Parathyroid adenoma (tissue), 2 donors: ENCODE results near the gene UCK1.
A peak's percentile ranks its signal among the peaks of the same experiment; 100 is the strongest.
"Not testable (repeated sequence)": the region's sequence is repeated elsewhere in the genome, so short reads cannot be mapped to it uniquely, and the experiment has no call there.

Source experiments
- H2AFZ ChIP-seq: fragments of 300-600 bp; sonication (generic); one replicate; pipeline ENCODE4 v1.7.0; 2017; ENCODE audit warnings: antibody characterized with exemption, mild to moderate bottlenecking
- H3K27ac ChIP-seq: fragments of 300-600 bp; sonication (generic); one replicate; pipeline ENCODE4 v1.7.0; 2017
- H3K27me3 ChIP-seq: fragments of 300-600 bp; sonication (generic); one replicate; pipeline ENCODE4 v1.7.0; 2017; ENCODE audit warnings: low read length; ENCODE audit not compliant: control insufficient read depth, insufficient read depth
- H3K36me3 ChIP-seq: fragments of 300-600 bp; sonication (generic); one replicate; pipeline ENCODE4 v1.7.0; 2017; ENCODE audit warnings: low read length; ENCODE audit not compliant: control insufficient read depth, insufficient read depth
- H3K4me1 ChIP-seq: fragments of 300-600 bp; sonication (generic); one replicate; pipeline ENCODE4 v1.7.0; 2017; ENCODE audit warnings: control low read depth
- H3K4me2 ChIP-seq: fragments of 300-600 bp; sonication (generic); one replicate; pipeline ENCODE4 v1.7.0; 2017; ENCODE audit warnings: low read length
- H3K4me3 ChIP-seq: fragments of 300-600 bp; sonication (generic); one replicate; pipeline ENCODE4 v1.7.0; 2017; ENCODE audit warnings: low read depth, low read length
- H3K79me2 ChIP-seq: fragments of 300-600 bp; sonication (generic); one replicate; pipeline ENCODE4 v1.7.0; 2017; ENCODE audit warnings: control low read depth
- H3K9ac ChIP-seq: fragments of 300-600 bp; sonication (generic); one replicate; pipeline ENCODE4 v1.7.0; 2017; ENCODE audit warnings: mild to moderate bottlenecking
- H3K9me3 ChIP-seq: fragments of 300-600 bp; sonication (generic); one replicate; pipeline ENCODE4 v1.7.0; 2017; ENCODE audit warnings: low read length; ENCODE audit not compliant: control insufficient read depth
- CTCF ChIP-seq: fragments of 300-600 bp; sonication (generic); IDR thresholded peaks from one replicate; pipeline ENCODE4 v1.7.0; 2017; ENCODE audit warnings: antibody characterized with exemption, mild to moderate bottlenecking
- donor health status: primary hyperparathyroidism.

The UCK1 gene

DNA sequence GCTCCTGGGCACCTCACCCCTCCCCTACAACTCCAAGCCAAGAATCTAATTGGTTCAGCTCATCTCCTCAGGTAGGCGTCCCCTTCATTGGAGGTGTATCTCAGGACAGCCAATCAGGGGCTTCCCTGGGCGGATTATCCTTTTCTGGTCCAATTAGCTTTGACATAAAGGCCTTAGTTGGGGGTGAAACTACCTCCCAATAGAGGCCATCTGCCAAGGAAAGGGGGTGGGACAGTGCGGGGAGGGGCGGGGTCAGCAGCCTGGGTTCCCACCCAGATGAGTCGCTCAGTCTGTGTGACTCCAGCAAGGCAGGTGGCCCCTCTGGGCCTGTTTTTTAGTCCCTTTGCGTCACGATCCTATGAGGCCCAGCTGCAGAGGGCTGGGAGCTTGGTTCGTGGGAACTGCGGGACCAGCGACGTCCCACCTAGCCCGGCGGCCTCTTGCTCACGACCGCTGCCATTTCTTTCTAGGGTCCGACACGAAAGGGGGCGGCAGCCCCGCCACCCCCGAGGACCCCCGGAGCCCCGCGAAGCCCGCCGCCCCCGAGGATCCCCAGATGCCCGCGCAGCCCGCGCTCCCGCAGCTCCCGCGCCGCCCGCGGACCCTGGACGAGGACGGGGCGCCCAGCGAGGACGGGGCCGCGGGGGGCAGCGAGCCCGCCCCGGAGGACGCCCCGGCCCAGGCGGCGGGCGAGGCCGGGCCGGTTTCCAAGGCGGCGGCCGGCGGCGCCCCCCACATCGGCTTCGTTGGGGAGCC, 23.2 kb upstream of the UCK1 start:
- TF ChIP-seq CTCF: no peak
- H3K4me2 ChIP-seq: no peak overlapping the region
- no peak overlapping the region for H3K9ac ChIP-seq
- H3K9me3 ChIP-seq: no peaks in the 10 kb centered on the region
- no peak overlapping the region for H3K27ac ChIP-seq
- H3K79me2 ChIP-seq: no peaks in the 10 kb centered on the region
- H3K4me1 ChIP-seq: no peaks in the 10 kb centered on the region
- no peak overlapping the region for H3K4me3 ChIP-seq
- no peak overlapping the region for H2AFZ ChIP-seq
- H3K36me3 ChIP-seq: no peaks in the 10 kb centered on the region
- no peaks in the 10 kb centered on the region for H3K27me3 ChIP-seq

DNA sequence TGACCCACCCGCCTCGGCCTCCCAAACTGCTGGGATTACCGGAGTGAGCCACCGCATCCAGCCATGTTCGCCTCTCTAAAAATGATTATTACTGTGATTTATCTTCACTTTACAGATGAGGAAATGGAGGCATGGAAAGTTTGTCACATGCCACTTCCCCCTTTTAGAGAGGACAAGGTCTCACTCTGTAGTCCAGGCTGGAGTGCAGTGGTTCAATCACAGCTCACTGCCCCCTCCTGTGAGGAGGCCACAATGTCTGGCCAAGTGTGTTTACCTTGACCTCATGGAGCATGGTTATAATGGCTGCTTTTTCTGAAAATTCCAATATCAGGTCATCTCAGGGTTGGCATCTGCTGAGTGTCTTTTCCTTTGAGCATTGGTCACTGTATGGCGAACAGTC, 21.0 kb upstream of the UCK1 start:
- Histone ChIP-seq H3K27me3 (no peaks in the 10 kb centered on the region), H2AFZ (no peak overlapping the region), H3K4me1 (no peaks in the 10 kb centered on the region), H3K27ac (no peak overlapping the region), H3K4me2 (no peak overlapping the region), H3K9ac (no peak overlapping the region), H3K9me3 (no peaks in the 10 kb centered on the region), H3K79me2 (no peaks in the 10 kb centered on the region), H3K36me3 (no peaks in the 10 kb centered on the region), H3K4me3 (no peak overlapping the region)
- no peak for TF ChIP-seq CTCF

- H2AFZ ChIP-seq, H3K36me3 ChIP-seq, H3K4me1 ChIP-seq, H3K4me3 ChIP-seq, H3K4me2 ChIP-seq, H3K79me2 ChIP-seq, H3K27me3 ChIP-seq, H3K9me3 ChIP-seq, H3K27ac ChIP-seq, H3K9ac ChIP-seq: not testable (repeated sequence)
These were observed 19.4 kb upstream of the UCK1 start for GRCh38 chr9:131550465-131550864.

- H3K4me1 ChIP-seq, H3K4me2 ChIP-seq, H2AFZ ChIP-seq, H3K79me2 ChIP-seq, H3K9ac ChIP-seq, H3K9me3 ChIP-seq, H3K36me3 ChIP-seq, H3K27ac ChIP-seq, H3K4me3 ChIP-seq, H3K27me3 ChIP-seq: not testable (repeated sequence)
These were observed 18.1 kb upstream of the UCK1 start for GRCh38 chr9:131549186-131549585.

DNA sequence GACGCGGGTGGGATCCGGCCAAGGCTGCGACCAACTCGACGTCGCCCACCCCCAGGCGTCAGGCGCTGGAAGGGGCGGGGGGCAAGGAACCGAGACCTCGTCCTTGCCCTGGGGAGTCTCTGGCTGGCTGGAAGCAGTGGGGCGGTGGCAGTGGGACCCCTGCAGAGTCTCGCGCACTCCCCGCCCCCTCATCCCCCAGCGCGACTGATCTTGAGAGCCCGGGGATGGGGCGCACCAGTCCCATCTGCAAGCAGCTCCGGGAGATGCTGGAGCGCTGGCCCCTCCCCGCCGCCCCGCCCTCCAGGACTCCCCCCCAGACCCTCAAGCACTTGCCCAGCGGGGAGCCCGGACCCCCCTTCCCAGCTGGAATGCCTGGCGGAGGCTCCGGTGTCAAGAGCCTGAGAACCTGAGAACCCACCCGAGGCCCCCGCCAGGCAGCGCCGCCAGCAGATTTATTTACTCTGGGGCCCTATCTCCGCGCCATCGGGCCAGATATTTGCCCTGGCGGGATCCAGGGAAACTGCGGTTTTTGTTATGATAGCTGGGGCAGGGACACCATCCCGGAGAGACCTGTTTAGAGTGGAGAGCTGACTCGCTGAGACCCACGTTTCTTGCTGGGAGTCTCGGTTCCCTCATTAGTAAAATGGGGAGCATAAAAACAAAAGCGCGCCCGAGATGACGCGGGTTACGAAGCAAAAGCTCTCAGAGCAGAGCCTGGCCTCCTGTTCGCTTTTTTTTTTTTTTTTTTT, 15.4 kb upstream of the UCK1 start:
- H2AFZ ChIP-seq: peak overlapping the region; percentile 54
- H3K9me3 ChIP-seq: no peaks in the 10 kb centered on the region
- H3K27me3 ChIP-seq: no peaks in the 10 kb centered on the region
- H3K36me3 ChIP-seq: no peaks in the 10 kb centered on the region
- no peak overlapping the region for H3K27ac ChIP-seq
- no peak overlapping the region for H3K9ac ChIP-seq
- peak overlapping the region; percentile 38 for H3K4me3 ChIP-seq
- no peak for TF ChIP-seq CTCF
- no peaks in the 10 kb centered on the region for H3K79me2 ChIP-seq
- H3K4me1 ChIP-seq: no peaks in the 10 kb centered on the region
- peak overlapping the region; percentile 70 for H3K4me2 ChIP-seq
